GM23338 (cell line): ENCODE results near the gene IL1A. TPM values are rescaled to one million over a fixed set of nuclear protein-coding genes. Genes with fewer than 3 reads are reported as not detected.
A peak's percentile ranks its signal among the peaks of the same experiment; 100 is the strongest.

Source experiments
- ATAC-seq: fragments of 200-7000 bp; cut with Tn5 transposase; 3 replicates; pipeline ENCODE4 v1.9.1; 2020
- DNase-seq: peaks from one replicate; pipeline ENCODE4 v3.0.0-alpha.2; 2015; ENCODE audit warnings: low spot score
- H2AFZ ChIP-seq: fragments of 200-600 bp; sonication (generic); 2 replicates; pipeline ENCODE4 v1.8.0; 2016; ENCODE audit warnings: antibody characterized with exemption, mild to moderate bottlenecking, moderate library complexity
- H3F3A ChIP-seq: fragments of 200-600 bp; sonication (generic); replicated peaks from 2 replicates; pipeline ENCODE4 v1.8.0; 2017; ENCODE audit warnings: antibody characterized with exemption, mixed run types, low read depth
- H3K27ac ChIP-seq: fragments of 200-600 bp; sonication (generic); 2 replicates; pipeline ENCODE4 v1.6.1; 2016; ENCODE audit warnings: low read depth
- H3K27me3 ChIP-seq: fragments of 200-600 bp; sonication (generic); 2 replicates; pipeline ENCODE4 v1.8.0; 2016; ENCODE audit warnings: mild to moderate bottlenecking, mixed run types, moderate library complexity; ENCODE audit not compliant: insufficient read depth
- H3K36me3 ChIP-seq: fragments of 200-600 bp; sonication (generic); 2 replicates; pipeline ENCODE4 v1.8.0; 2016; ENCODE audit warnings: mild to moderate bottlenecking; ENCODE audit not compliant: insufficient read depth
- H3K4me1 ChIP-seq: fragments of 200-600 bp; sonication (generic); 2 replicates; pipeline ENCODE4 v1.8.0; 2016; ENCODE audit warnings: mild to moderate bottlenecking, moderate library complexity; ENCODE audit not compliant: insufficient read depth
- H3K4me2 ChIP-seq: fragments of 200-600 bp; sonication (generic); 2 replicates; pipeline ENCODE4 v1.7.1; 2017; ENCODE audit warnings: mixed run types
- H3K4me3 ChIP-seq: fragments of 200-600 bp; sonication (generic); 2 replicates; pipeline ENCODE4 v1.6.1; 2016; ENCODE audit warnings: mixed run types
- H3K79me2 ChIP-seq: fragments of 200-600 bp; sonication (generic); replicated peaks from 2 replicates; pipeline ENCODE4 v1.8.0; 2017; ENCODE audit warnings: mild to moderate bottlenecking; ENCODE audit not compliant: insufficient read depth
- H3K9me2 ChIP-seq: fragments of 200-600 bp; sonication (generic); 2 replicates; pipeline ENCODE4 v1.8.0; 2017; ENCODE audit not compliant: insufficient read depth
- H4K20me1 ChIP-seq: fragments of 200-600 bp; sonication (generic); replicated peaks from 2 replicates; pipeline ENCODE4 v1.8.0; 2017; ENCODE audit warnings: mild to moderate bottlenecking; ENCODE audit not compliant: insufficient read depth
- H3K27ac Mint-ChIP-seq: 2 replicates; pipeline ENCODE4 v1.8.0; 2020; ENCODE audit warnings: inconsistent platforms, mild to moderate bottlenecking, moderate library complexity, mixed read lengths
- H3K27me3 Mint-ChIP-seq: 3 replicates; pipeline ENCODE4 v1.8.0; 2022; ENCODE audit warnings: low read depth, mild to moderate bottlenecking, moderate library complexity, mixed read lengths, inconsistent platforms; ENCODE audit not compliant: insufficient read depth, poor library complexity
- H3K36me3 Mint-ChIP-seq: 3 replicates; pipeline ENCODE4 v1.8.0; 2021; ENCODE audit warnings: low read depth, mild to moderate bottlenecking, inconsistent platforms, moderate library complexity, mixed read lengths
- H3K4me1 Mint-ChIP-seq: 3 replicates; pipeline ENCODE4 v1.8.0; 2020; ENCODE audit warnings: mild to moderate bottlenecking, inconsistent platforms, mixed read lengths
- H3K4me3 Mint-ChIP-seq: 3 replicates; pipeline ENCODE4 v1.8.0; 2021; ENCODE audit warnings: moderate library complexity, mild to moderate bottlenecking, inconsistent platforms, mixed read lengths
- H3K9me3 Mint-ChIP-seq: 3 replicates; pipeline ENCODE4 v1.8.0; 2020; ENCODE audit warnings: moderate library complexity, mild to moderate bottlenecking, inconsistent platforms, mixed read lengths
- CREB1 ChIP-seq: fragments of 250-450 bp; sonication (Bioruptor Pico); IDR thresholded peaks from 2 replicates; pipeline ENCODE4 v1.5.0; 2020; ENCODE audit warnings: low read depth, mild to moderate bottlenecking, moderate library complexity
- ETS1 ChIP-seq: IDR thresholded peaks from 2 replicates; pipeline ENCODE4 v1.6.1; 2016; ENCODE audit warnings: antibody characterized with exemption
- EZH2 ChIP-seq: fragments of 200-600 bp; sonication (generic); IDR thresholded peaks from one replicate; pipeline ENCODE4 v1.8.0; 2017; ENCODE audit warnings: antibody characterized with exemption, mild to moderate bottlenecking, low read depth; ENCODE audit not compliant: unreplicated experiment
- EZH2phosphoT487 ChIP-seq: fragments of 200-600 bp; sonication (generic); IDR thresholded peaks from one replicate; pipeline ENCODE4 v1.8.1; 2018; ENCODE audit warnings: antibody characterized with exemption; ENCODE audit not compliant: unreplicated experiment
- JUNB ChIP-seq: IDR thresholded peaks from one replicate; pipeline ENCODE4 v1.6.1; 2016; ENCODE audit warnings: antibody characterized with exemption; ENCODE audit not compliant: unreplicated experiment
- NANOG ChIP-seq: IDR thresholded peaks from 2 replicates; pipeline ENCODE4 v1.6.1; 2016; ENCODE audit warnings: antibody characterized with exemption, borderline replicate concordance
- POLR2AphosphoS5 ChIP-seq: IDR thresholded peaks from 2 replicates; pipeline ENCODE4 v1.6.1; 2016; ENCODE audit warnings: antibody characterized with exemption, low read depth
- REST ChIP-seq: IDR thresholded peaks from one replicate; pipeline ENCODE4 v1.6.1; 2018; ENCODE audit warnings: antibody characterized with exemption; ENCODE audit not compliant: unreplicated experiment
- STAT1 ChIP-seq: IDR thresholded peaks from one replicate; pipeline ENCODE4 v1.6.1; 2016; ENCODE audit warnings: antibody characterized with exemption; ENCODE audit not compliant: unreplicated experiment
- ZNF114 ChIP-seq: fragments of 250-450 bp; sonication (Bioruptor Pico); IDR thresholded peaks from 2 replicates; pipeline ENCODE4 v1.5.0; 2020; ENCODE audit warnings: mild to moderate bottlenecking, moderate library complexity
- ZNF331 ChIP-seq: fragments of 250-450 bp; sonication (Bioruptor Pico); IDR thresholded peaks from 2 replicates; pipeline ENCODE4 v1.5.0; 2020; ENCODE audit warnings: low read depth, mild to moderate bottlenecking, moderate library complexity
- polyA plus RNA-seq: library from polyadenylated mRNA; unstranded; fragments of >200 nt; fragmentation: Nextera tagmentation; extraction: Ambion mirVana; gene quantifications from 2 replicates; pipeline ENCODE4 v1.2.1, GENCODE V29; 2016
- total RNA-seq: library from RNA; depleted of rRNA; stranded (reverse); fragments of >200 nt; shearing (Covaris generic); gene quantifications from 2 replicates; pipeline ENCODE4 v1.2.3, GENCODE V29; 2014
- TF ChIP-seq, protein P1 (sequence below): fragments of 250-450 bp; sonication (Bioruptor Pico); IDR thresholded peaks from 2 replicates; pipeline ENCODE4 v1.5.0; 2020; ENCODE audit warnings: mild to moderate bottlenecking, moderate library complexity
- TF ChIP-seq, protein P2 (sequence below), 2 experiments: fragments of 200-600 bp in 1 of 2; sonication (generic) in 1 of 2; conservative IDR thresholded peaks; 2 replicates each; pipeline versions ENCODE4 v1.5.1 to v1.6.1; 2016 to 2017; ENCODE audit warnings: antibody characterized with exemption in 2 of 2, low read depth in 2 of 2, mild to moderate bottlenecking in 2 of 2, moderate library complexity in 1 of 2

The IL1A gene
- total and polyA plus RNA-seq, 2 experiments from 2014 or later = 0.65 to 0.73 TPM

GRCh38 chr2:112811841-112812306, 27.6 kb upstream of the IL1A start:
- H4K20me1 ChIP-seq = no peaks in the 10 kb centered on the region
- H3K36me3 Mint-ChIP-seq = no peaks in the 10 kb centered on the region
- TF ChIP-seq ZNF114 (CRISPR knock-in tag) (no peak), REST (no peak), NANOG (no peak), ZNF331 (CRISPR knock-in tag) (no peak), ETS1 (no peak), CREB1 (no peak), EZH2phosphoT487 (no peak), EZH2 (no peak), JUNB (no peak), STAT1 (no peak), POLR2AphosphoS5 (no peak)
- TF ChIP-seq, protein P1, sequence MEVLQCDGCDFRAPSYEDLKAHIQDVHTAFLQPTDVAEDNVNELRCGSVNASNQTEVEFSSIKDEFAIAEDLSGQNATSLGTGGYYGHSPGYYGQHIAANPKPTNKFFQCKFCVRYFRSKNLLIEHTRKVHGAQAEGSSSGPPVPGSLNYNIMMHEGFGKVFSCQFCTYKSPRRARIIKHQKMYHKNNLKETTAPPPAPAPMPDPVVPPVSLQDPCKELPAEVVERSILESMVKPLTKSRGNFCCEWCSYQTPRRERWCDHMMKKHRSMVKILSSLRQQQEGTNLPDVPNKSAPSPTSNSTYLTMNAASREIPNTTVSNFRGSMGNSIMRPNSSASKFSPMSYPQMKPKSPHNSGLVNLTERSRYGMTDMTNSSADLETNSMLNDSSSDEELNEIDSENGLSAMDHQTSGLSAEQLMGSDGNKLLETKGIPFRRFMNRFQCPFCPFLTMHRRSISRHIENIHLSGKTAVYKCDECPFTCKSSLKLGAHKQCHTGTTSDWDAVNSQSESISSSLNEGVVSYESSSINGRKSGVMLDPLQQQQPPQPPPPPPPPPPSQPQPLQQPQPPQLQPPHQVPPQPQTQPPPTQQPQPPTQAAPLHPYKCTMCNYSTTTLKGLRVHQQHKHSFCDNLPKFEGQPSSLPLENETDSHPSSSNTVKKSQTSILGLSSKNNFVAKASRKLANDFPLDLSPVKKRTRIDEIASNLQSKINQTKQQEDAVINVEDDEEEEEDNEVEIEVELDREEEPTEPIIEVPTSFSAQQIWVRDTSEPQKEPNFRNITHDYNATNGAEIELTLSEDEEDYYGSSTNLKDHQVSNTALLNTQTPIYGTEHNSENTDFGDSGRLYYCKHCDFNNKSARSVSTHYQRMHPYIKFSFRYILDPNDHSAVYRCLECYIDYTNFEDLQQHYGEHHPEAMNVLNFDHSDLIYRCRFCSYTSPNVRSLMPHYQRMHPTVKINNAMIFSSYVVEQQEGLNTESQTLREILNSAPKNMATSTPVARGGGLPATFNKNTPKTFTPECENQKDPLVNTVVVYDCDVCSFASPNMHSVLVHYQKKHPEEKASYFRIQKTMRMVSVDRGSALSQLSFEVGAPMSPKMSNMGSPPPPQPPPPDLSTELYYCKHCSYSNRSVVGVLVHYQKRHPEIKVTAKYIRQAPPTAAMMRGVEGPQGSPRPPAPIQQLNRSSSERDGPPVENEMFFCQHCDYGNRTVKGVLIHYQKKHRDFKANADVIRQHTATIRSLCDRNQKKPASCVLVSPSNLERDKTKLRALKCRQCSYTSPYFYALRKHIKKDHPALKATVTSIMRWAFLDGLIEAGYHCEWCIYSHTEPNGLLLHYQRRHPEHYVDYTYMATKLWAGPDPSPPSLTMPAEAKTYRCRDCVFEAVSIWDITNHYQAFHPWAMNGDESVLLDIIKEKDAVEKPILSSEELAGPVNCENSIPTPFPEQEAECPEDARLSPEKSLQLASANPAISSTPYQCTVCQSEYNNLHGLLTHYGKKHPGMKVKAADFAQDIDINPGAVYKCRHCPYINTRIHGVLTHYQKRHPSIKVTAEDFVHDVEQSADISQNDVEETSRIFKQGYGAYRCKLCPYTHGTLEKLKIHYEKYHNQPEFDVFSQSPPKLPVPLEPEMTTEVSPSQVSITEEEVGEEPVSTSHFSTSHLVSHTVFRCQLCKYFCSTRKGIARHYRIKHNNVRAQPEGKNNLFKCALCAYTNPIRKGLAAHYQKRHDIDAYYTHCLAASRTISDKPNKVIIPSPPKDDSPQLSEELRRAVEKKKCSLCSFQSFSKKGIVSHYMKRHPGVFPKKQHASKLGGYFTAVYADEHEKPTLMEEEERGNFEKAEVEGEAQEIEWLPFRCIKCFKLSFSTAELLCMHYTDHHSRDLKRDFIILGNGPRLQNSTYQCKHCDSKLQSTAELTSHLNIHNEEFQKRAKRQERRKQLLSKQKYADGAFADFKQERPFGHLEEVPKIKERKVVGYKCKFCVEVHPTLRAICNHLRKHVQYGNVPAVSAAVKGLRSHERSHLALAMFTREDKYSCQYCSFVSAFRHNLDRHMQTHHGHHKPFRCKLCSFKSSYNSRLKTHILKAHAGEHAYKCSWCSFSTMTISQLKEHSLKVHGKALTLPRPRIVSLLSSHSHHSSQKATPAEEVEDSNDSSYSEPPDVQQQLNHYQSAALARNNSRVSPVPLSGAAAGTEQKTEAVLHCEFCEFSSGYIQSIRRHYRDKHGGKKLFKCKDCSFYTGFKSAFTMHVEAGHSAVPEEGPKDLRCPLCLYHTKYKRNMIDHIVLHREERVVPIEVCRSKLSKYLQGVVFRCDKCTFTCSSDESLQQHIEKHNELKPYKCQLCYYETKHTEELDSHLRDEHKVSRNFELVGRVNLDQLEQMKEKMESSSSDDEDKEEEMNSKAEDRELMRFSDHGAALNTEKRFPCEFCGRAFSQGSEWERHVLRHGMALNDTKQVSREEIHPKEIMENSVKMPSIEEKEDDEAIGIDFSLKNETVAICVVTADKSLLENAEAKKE (CRISPR knock-in tag) = no peak
- TF ChIP-seq, protein P2, sequence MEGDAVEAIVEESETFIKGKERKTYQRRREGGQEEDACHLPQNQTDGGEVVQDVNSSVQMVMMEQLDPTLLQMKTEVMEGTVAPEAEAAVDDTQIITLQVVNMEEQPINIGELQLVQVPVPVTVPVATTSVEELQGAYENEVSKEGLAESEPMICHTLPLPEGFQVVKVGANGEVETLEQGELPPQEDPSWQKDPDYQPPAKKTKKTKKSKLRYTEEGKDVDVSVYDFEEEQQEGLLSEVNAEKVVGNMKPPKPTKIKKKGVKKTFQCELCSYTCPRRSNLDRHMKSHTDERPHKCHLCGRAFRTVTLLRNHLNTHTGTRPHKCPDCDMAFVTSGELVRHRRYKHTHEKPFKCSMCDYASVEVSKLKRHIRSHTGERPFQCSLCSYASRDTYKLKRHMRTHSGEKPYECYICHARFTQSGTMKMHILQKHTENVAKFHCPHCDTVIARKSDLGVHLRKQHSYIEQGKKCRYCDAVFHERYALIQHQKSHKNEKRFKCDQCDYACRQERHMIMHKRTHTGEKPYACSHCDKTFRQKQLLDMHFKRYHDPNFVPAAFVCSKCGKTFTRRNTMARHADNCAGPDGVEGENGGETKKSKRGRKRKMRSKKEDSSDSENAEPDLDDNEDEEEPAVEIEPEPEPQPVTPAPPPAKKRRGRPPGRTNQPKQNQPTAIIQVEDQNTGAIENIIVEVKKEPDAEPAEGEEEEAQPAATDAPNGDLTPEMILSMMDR (conservative IDR thresholded peaks at IDR 0.05; ENCODE audit: low read depth in 2 of 2) = no peak
- H3K27ac ChIP-seq = no peak overlapping the region
- H3K4me1 ChIP-seq = peaks cover 22% of the 10 kb centered on the region
- no peaks in the 10 kb centered on the region; the same call in none of the 2 replicates for H3K9me2 ChIP-seq
- peaks cover 4% of the 10 kb centered on the region for H3K27me3 Mint-ChIP-seq
- no peaks in the 10 kb centered on the region for H3K27me3 ChIP-seq
- no peaks in the 10 kb centered on the region for H3K79me2 ChIP-seq
- H2AFZ ChIP-seq = peak overlapping the region; percentile 67; the same call in 1 of the 2 replicates
- no peak overlapping the region for H3K4me3 Mint-ChIP-seq
- no peaks in the 10 kb centered on the region for H3K9me3 Mint-ChIP-seq
- ATAC-seq (no peak), DNase-seq (no peak)
- H3K36me3 ChIP-seq = no peaks in the 10 kb centered on the region
- peaks cover 35% of the 10 kb centered on the region for H3K4me1 Mint-ChIP-seq
- no peaks in the 10 kb centered on the region for H3F3A ChIP-seq
- no peak overlapping the region for H3K27ac Mint-ChIP-seq
- H3K4me2 ChIP-seq = peak overlapping the region; percentile 11; the same call in 1 of the 2 replicates
- no peak overlapping the region for H3K4me3 ChIP-seq
